Measurements from ENCODE around the gene PTPRO. TPM values are rescaled to one million over a fixed set of nuclear protein-coding genes. Genes with fewer than 3 reads are reported as not detected.

PTPRO gene
- polyA plus RNA-seq, 2 of the 4 experiments (the other 2 are of a cell fraction): 0.04 TPM; not detected in 1

GRCh38 chr12:15563663-15564062 is 241.4 kb downstream of the PTPRO start (continued):
- TF ChIP-seq BCL3 (IDR thresholded peaks at IDR 0.05): no peak
- no peak for TF ChIP-seq NPAS2 (CRISPR knock-in tag; IDR thresholded peaks at IDR 0.05; ENCODE audit: borderline replicate concordance)
- no peak for TF ChIP-seq SREBF2 (IDR thresholded peaks at IDR 0.05)

- no peak for FAIRE-seq
- ATAC-seq: no peak
- no peak overlapping the region for H3K27ac ChIP-seq
- no peak for DNase-seq (ENCODE audit: low read depth in 1 of 2, low spot score in 1 of 2)
- ChIA-PET CTCF (interaction anchor here (0.6 to 1.9 kb wide), 3 partner anchors 10 to 298 kb away, joined by 3 to 6 read pairs (median 3); no protein-coding TSS in a partner anchor), POLR2A (no interaction called here)
- TF ChIP-seq POLR2AphosphoS2 (conservative IDR thresholded peaks at IDR 0.05; ENCODE audit: low read length) (no peak), FOSB (CRISPR knock-in tag; IDR thresholded peaks at IDR 0.05) (no peak), CHD4 (IDR thresholded peaks at IDR 0.05; ENCODE audit: borderline replicate concordance) (no peak), HMGXB4 (CRISPR knock-in tag; IDR thresholded peaks at IDR 0.05; ENCODE audit: borderline replicate concordance) (no peak), MAX (IDR thresholded peaks at IDR 0.05) (no peak), NR3C1 (IDR thresholded peaks at IDR 0.05) (no peak), FOXS1 (CRISPR knock-in tag; IDR thresholded peaks at IDR 0.05) (no peak)
- 94% methylated on average over 1 of the region's 1 CpG for WGBS (ENCODE audit: missing lambda C conversion rate)
- no peak overlapping the region for H3K4me2 ChIP-seq
- no peaks in the 10 kb centered on the region for H3K4me1 ChIP-seq
- no peaks in the 10 kb centered on the region for H3K9me3 ChIP-seq
- no peak overlapping the region for H3K4me3 ChIP-seq
Observed at GRCh38 chr12:15574353-15574752, 252.0 kb downstream of the PTPRO start.

GRCh38 chr12:15575671-15576541 is 253.6 kb downstream of the PTPRO start:
- ATAC-seq (no peak), FAIRE-seq (no peak), DNase-seq (ENCODE audit: low read depth in 1 of 2, low spot score in 1 of 2) (no peak)
- H3K4me2 ChIP-seq: no peak overlapping the region
- no peaks in the 10 kb centered on the region for H3K4me1 ChIP-seq
- 30% methylated on average over 3 of the region's 3 CpGs for WGBS (ENCODE audit: missing lambda C conversion rate)
- H3K27ac ChIP-seq: no peak overlapping the region
- ChIA-PET POLR2A (no interaction called here), CTCF (interaction anchor here (1.2 kb wide), 1 partner anchor 53 kb away, joined by 3 read pairs; no protein-coding TSS in a partner anchor)
- no peak overlapping the region for H3K4me3 ChIP-seq
- TF ChIP-seq CHD2 (IDR thresholded peaks at IDR 0.05; ENCODE audit: low read length, partially characterized antibody) (no peak), NPAS2 (CRISPR knock-in tag; IDR thresholded peaks at IDR 0.05; ENCODE audit: borderline replicate concordance) (no peak), MYC (IDR thresholded peaks at IDR 0.05; ENCODE audit: borderline replicate concordance, low read length) (no peak), ATOH8 (CRISPR knock-in tag; IDR thresholded peaks at IDR 0.05; ENCODE audit: low read depth) (no peak), BHLHE40 (IDR thresholded peaks at IDR 0.05; ENCODE audit: low read depth, low read length) (no peak), FOSL2 (IDR thresholded peaks at IDR 0.05) (no peak), FOSL2 (CRISPR knock-in tag; IDR thresholded peaks at IDR 0.05) (no peak), ZFP36 (IDR thresholded peaks at IDR 0.05; ENCODE audit: borderline replicate concordance, partially characterized antibody) (no peak)
- no peaks in the 10 kb centered on the region for H3K9me3 ChIP-seq

Data from A549 (cell line).